Fibroblast of skin of right biceps (primary cell): Measurements from ENCODE around the gene RBBP8NL.

Experiments
- DNase-seq: peaks from one replicate; pipeline ENCODE4 v3.0.0-alpha.2; 2013

RBBP8NL gene

GRCh38 chr20:62461834-62462233 is 34.5 kb upstream of the RBBP8NL start:
- no peak for DNase-seq

GRCh38 chr20:62461157-62461556 is 33.8 kb upstream of the RBBP8NL start:
- no peak for DNase-seq

DNA sequence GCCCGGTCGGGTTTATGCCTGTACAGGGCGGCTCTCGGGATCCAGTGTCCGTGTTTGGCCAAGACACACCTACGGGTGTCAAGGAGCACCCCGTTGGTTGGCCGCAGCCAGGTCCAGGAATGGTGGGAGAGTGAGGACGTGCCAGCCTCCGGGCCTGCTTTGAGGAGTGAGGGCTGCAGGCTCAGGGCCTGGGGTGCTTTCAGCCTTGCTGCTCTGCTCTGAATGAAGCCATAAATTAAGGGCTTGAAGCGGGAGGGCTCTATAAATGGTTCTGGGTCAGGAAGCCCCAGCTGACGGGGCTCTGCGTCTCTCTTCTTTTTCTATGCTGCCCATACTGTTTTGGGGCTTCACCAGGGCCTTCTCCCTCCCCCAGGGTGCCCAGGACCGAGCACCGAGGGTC is 33.3 kb upstream of the RBBP8NL start:
- DNase-seq: no peak

DNA sequence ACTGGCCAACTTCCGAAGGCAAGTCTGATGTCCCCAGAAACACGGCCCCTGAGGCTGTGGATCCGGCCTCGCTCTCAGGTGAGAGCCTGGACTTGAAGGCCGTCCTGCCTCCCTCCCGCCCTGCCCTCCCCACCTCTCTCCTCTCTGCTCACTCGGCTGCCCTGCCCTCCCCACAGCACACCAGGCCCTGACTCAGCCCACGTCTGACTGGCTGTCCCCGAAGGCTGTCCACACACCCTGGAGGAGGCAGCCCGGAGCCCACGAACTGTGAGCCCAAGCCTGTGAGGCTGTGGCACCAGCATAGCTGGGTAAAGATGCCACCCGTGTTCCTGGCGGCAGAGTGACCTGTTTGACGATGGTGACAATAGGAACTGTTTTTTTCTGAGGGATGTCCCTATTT is 32.1 kb upstream of the RBBP8NL start:
- DNase-seq: no peak

- no peak for DNase-seq
Measured at GRCh38 chr20:62458275-62459251, 31.2 kb upstream of the RBBP8NL start.

GRCh38 chr20:62457831-62458230 is 30.5 kb upstream of the RBBP8NL start:
- no peak for DNase-seq

- DNase-seq: no peak
Measured at GRCh38 chr20:62457098-62457497, 29.8 kb upstream of the RBBP8NL start.

DNA sequence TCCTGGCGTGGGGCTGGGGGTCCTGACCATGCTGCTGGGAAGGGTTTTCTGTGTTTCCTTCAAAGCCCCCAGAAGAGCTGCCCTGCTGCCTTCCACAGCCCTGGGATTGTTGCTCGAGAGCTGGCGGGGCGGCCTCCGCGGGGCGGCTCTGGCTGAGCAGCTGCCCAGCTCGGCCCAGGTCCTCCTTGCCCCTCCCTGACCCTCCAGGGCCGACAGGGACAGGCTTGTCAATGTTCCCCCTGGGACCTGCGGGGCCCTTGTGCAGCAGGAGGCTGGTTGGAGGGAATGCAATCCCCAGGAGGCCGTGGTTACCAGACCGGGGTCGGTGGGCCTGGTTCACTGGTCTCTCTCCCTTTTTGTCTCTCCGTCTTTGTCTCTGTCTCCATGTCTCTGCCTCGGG is 28.6 kb upstream of the RBBP8NL start:
- no peak for DNase-seq

DNA sequence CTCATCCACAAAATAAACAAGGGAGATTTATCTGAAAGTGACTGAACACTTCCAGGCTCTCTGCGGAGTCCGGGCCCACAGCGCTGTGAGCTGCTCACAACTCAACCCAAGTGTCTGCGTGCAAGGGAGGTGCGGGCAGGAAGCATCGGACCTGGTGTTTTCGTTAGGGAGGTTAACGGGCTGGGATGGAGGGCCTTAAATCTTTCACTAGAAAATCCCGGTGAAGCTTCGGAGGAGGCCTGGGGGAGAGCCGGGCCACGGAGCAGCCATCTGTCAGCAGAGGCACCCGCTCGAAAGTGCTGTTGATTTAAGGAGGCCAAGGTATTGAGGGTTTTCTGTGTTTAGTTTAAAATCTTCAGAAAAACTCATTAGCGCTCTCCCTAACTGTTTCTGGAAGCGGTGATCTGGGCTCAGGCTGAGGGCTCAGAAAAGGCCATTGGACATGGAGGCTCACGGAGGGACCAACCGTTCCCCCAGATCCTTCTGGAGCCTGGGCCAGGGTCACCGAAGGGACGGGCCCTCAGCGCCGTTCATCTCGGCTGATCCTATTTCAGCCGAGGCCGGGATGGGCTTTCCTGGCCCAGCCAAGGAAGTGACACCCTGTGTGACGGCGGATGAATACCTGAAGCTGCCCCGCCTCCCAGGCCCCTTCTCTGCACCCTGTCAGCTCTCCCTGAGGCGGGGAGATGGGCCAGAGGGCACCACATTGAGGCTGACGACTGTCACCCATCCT is 27.7 kb upstream of the RBBP8NL start:
- no peak for DNase-seq

GRCh38 chr20:62453186-62453808 is 26.0 kb upstream of the RBBP8NL start:
- no peak for DNase-seq

GRCh38 chr20:62452475-62453095 is 25.2 kb upstream of the RBBP8NL start:
- DNase-seq: no peak

DNA sequence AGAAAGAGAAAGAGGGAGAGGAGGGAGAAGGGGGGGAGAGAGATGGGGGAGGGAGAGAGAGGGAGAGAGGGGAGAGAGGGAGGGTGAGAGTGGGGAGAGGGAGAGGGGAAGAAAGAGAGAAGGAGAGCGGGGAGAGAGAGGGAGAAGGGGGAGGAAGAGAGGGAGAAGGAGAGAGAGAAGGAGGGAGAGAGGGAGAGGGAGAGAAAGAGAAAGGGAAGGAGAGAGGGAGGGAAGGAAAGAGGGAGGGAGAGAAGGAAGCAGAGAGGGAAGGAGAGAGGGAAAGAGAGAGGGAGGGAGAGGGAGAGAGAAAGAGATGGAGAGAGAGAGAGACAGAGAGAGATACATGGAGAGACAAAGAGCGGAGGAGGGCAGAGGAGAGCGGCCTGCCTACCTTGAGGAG is 24.6 kb upstream of the RBBP8NL start:
- DNase-seq: no peak

- DNase-seq: no peak
Measured at GRCh38 chr20:62451156-62451767, 23.9 kb upstream of the RBBP8NL start.

DNA sequence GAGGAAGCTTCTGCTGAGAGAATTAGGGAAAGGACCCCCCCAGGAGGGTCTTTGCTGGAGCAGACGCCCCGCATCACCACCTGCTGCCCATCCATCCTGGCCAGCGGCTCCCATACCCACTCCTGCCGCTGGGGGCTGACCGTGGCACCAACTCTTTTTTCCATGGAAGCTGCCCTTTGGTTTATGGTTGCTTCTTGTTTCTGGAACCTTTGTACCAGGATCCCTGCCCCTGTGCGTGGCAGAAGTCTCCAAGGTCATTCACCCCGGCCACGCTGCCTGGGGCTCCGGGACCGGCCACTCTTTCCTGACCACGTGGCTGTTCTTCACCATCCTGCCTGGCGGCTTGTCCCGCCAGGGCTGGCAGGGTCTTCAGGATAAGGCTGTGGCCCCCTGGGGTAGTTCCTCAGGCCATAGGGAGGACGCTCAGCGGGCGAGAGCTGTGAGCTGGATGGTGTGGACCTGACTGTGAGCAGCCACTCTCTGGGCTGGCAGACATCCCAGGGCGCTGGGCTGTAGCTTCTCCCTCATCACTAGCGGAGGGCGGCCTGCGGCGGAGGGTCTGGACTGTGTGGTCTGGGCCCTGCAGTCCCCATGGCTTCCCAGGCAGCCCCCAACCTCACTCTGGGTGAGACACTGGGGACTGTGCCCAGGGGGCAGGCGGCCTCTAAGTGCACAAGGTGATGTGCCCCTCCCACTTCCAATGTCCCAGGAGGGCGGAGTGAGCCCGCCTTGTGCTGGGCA is 22.8 kb upstream of the RBBP8NL start:
- no peak for DNase-seq

DNA sequence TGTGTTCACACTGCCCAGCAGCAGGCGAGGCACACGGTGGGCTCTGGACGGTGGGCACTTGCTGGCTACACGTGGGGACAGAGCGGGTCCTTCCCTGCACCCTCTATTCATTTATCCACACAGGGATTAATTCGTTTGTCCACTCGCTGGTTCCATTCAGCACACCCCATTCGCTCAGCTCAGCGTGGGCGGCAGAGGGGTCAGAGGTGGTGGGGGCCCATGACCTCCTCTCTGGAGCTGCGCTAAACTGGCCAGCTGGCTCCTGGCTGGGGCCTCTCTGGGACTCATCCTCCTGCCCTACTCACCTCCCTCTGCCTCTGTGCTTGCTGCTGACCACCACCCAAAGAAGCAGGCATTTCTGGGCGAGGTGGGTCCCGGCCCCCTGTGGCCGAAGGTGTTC is 21.4 kb upstream of the RBBP8NL start:
- no peak for DNase-seq

GRCh38 chr20:62448038-62448437 is 20.7 kb upstream of the RBBP8NL start:
- DNase-seq: no peak

DNA sequence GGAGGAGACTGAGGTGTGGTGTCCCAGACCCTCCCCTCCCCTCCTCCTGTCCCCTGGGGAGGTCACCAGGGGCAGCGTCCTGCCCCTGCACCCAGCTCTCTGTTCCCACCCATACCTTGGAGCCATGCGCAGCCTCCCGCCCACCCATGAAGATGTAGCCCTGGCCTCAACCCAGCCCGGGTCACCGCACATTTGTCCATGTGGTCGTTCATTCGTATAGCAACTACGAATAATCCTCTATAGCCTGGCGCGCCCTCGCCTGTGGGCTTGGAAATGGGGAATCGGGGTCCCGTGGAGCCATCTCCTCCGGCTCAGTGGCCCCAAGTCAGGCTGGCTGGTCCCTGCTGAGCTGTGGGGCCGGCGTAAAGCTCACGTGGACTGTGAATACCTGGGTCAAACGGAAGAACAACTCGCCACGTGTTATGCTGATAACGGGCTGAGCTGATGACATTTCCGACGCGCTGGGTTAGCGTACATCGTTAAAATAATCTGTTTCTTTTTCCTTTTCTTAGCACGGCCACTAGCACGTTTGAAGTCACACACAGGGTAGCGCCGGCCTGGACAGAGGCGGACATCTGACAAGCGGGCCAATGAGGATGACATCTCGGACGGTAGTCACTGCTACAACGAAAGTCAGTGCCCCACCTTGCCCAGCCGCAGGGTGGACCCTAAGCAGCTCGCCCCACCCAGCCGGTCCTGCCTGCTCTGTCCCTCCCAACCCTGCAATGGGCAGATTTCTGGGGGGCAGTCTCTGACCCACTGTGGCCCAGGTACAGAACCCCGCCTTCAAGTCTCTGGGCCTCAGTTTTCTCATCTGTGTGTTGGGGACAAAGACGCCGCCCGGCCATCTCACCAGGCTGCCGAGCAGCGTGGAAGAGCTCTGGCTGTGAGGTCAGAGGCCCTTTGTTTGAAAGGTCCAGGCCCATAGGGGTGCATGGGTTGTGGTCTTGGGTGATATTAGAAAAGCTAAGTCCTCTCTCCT is 19.8 kb upstream of the RBBP8NL start:
- no peak for DNase-seq

- DNase-seq: no peak
Measured at GRCh38 chr20:62446481-62446880, 19.1 kb upstream of the RBBP8NL start.

- DNase-seq: no peak
Measured at GRCh38 chr20:62445553-62446340, 18.4 kb upstream of the RBBP8NL start.

DNA sequence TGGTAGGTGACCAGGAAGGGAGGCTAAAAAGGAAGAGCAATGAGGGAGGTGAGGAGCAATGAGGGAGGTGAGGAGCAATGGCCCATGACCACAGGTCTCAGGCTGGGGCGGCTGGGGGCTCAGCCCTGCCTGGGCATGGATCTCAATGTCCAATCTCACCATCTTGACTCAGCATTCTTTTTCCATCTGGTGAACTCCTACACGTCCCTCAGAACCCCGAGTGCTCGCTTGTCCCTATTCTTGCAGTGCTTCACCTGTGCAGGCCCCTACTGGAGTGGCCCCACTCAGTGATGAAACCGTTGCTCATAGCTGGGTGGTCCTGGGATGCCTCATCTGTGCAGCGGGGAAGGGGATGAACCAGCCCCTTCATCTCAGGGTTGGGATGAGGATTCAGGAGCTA is 16.9 kb upstream of the RBBP8NL start:
- DNase-seq: no peak
